SK-N-SH (cell line): ENCODE data around the gene IGF2BP2.

Source experiments
- CTCF ChIP-seq: fragments of 200-600 bp; sonication (generic); IDR thresholded peaks from 2 replicates; pipeline ENCODE4 v1.6.1; 2017; ENCODE audit warnings: antibody characterized with exemption, mild to moderate bottlenecking, moderate library complexity
- GABPA ChIP-seq: IDR thresholded peaks from 2 replicates; pipeline ENCODE4 v1.4.0; 2012; ENCODE audit warnings: low read depth, mild to moderate bottlenecking
- NFIC ChIP-seq: IDR thresholded peaks from 2 replicates; pipeline ENCODE4 v1.4.0; 2012; ENCODE audit warnings: borderline replicate concordance
- POLR2AphosphoS5 ChIP-seq: IDR thresholded peaks from 2 replicates; pipeline ENCODE4 v1.6.1; 2012; ENCODE audit warnings: low read depth, low read length
- REST ChIP-seq: IDR thresholded peaks from 2 replicates; pipeline ENCODE4 v1.6.1; 2012; ENCODE audit warnings: mild to moderate bottlenecking, low read depth, low read length, moderate library complexity
- TCF12 ChIP-seq: IDR thresholded peaks from 2 replicates; pipeline ENCODE4 v1.4.0; 2012
- TEAD4 ChIP-seq: IDR thresholded peaks from 2 replicates; pipeline ENCODE4 v1.4.0; 2012; ENCODE audit warnings: mild to moderate bottlenecking, borderline replicate concordance; ENCODE audit not compliant: insufficient read depth

GRCh38 chr3:185632996-185633395 lies 191.8 kb downstream of the IGF2BP2 start:
- TF ChIP-seq TCF12 (no peak), GABPA (no peak), POLR2AphosphoS5 (no peak), CTCF (no peak), NFIC (no peak), TEAD4 (no peak), REST (no peak)
